GM12892 (cell line): ENCODE data around the gene ZDHHC14.

Source experiments
- POLR2A ChIP-seq: IDR thresholded peaks from 2 replicates; pipeline ENCODE4 v1.6.1; 2011; ENCODE audit warnings: low read depth, low read length, control low read depth
- POLR2AphosphoS5 ChIP-seq: IDR thresholded peaks from 2 replicates; pipeline ENCODE4 v1.6.1; 2011; ENCODE audit warnings: low read depth, low read length, control low read depth
- TAF1 ChIP-seq: IDR thresholded peaks from 2 replicates; pipeline ENCODE4 v1.6.1; 2011; ENCODE audit warnings: low read depth, mild to moderate bottlenecking, control low read depth, low read length, borderline replicate concordance

GRCh38 chr6:157557559-157557958 lies 176.6 kb downstream of the ZDHHC14 start:
- no peak for TF ChIP-seq POLR2AphosphoS5
- no peak for TF ChIP-seq POLR2A
- no peak for TF ChIP-seq TAF1
